Measurements from ENCODE around the gene FOXN3.
A peak's percentile ranks its signal among the peaks of the same experiment; 100 is the strongest.

FOXN3 gene

GRCh38 chr14:89359477-89360222 is 57.4 kb downstream of the FOXN3 start:
- no peak for DNase-seq (ENCODE audit: low spot score)

- DNase-seq (ENCODE audit: low spot score): no peak
Observed at GRCh38 chr14:89357655-89358297, 59.3 kb downstream of the FOXN3 start.

GRCh38 chr14:89356927-89357326 is 60.1 kb downstream of the FOXN3 start:
- DNase-seq (ENCODE audit: low spot score): no peak

- DNase-seq (ENCODE audit: low spot score): no peak
Observed at GRCh38 chr14:89356496-89356895, 60.5 kb downstream of the FOXN3 start.

- DNase-seq (ENCODE audit: low spot score): no peak
Observed at GRCh38 chr14:89353766-89354113, 63.3 kb downstream of the FOXN3 start.

GRCh38 chr14:89352976-89353765 is 63.9 kb downstream of the FOXN3 start:
- DNase-seq (ENCODE audit: low spot score): no peak

- no peak for DNase-seq (ENCODE audit: low spot score)
Observed at GRCh38 chr14:89351516-89352404, 65.3 kb downstream of the FOXN3 start.

GRCh38 chr14:89351221-89351515 is 65.9 kb downstream of the FOXN3 start:
- no peak for DNase-seq (ENCODE audit: low spot score)

- DNase-seq (ENCODE audit: low spot score): no peak
Observed at GRCh38 chr14:89350152-89350551, 66.9 kb downstream of the FOXN3 start.

GRCh38 chr14:89349171-89350008 is 67.6 kb downstream of the FOXN3 start:
- peak; percentile 76 for DNase-seq (ENCODE audit: low spot score)

GRCh38 chr14:89348722-89349121 is 68.3 kb downstream of the FOXN3 start:
- no peak for DNase-seq (ENCODE audit: low spot score)

GRCh38 chr14:89347885-89348284 is 69.1 kb downstream of the FOXN3 start:
- DNase-seq (ENCODE audit: low spot score): no peak

- DNase-seq (ENCODE audit: low spot score): no peak
Observed at GRCh38 chr14:89344920-89345254, 72.1 kb downstream of the FOXN3 start.

GRCh38 chr14:89343356-89343755 is 73.7 kb downstream of the FOXN3 start:
- no peak for DNase-seq (ENCODE audit: low spot score)

GRCh38 chr14:89342049-89342448 is 75.0 kb downstream of the FOXN3 start:
- DNase-seq (ENCODE audit: low spot score): no peak

- DNase-seq (ENCODE audit: low spot score): no peak
Observed at GRCh38 chr14:89340200-89341181, 76.5 kb downstream of the FOXN3 start.

- DNase-seq (ENCODE audit: low spot score): no peak
Observed at GRCh38 chr14:89339579-89339978, 77.5 kb downstream of the FOXN3 start.

GRCh38 chr14:89339158-89339557 is 77.9 kb downstream of the FOXN3 start:
- no peak for DNase-seq (ENCODE audit: low spot score)

GRCh38 chr14:89336338-89336737 is 80.7 kb downstream of the FOXN3 start:
- no peak for DNase-seq (ENCODE audit: low spot score)

- DNase-seq (ENCODE audit: low spot score): no peak
Observed at GRCh38 chr14:89332031-89332430, 85.0 kb downstream of the FOXN3 start.
